Endothelial cell of umbilical vein (primary cell): ENCODE measurements around the gene ZNF248. TPM values are rescaled to one million over a fixed set of nuclear protein-coding genes. Genes with fewer than 3 reads are reported as not detected.

Source experiments
- BruUV-seq: library from RNA; stranded (reverse); fragments of 400-500 nt; replicated peaks from 2 replicates; lab custom pipeline; 2021; lab: Mats Ljungman, UMichigan
- CTCF ChIA-PET: fragments of 300-600, 350-600 bp; sonication (Branson Sonifier 250); formaldehyde crosslinking; loops from one replicate; lab custom pipeline; 2021; ENCODE audit warnings: antibody characterized with exemption, inconsistent platforms; lab: Charles Lee
- POLR2A ChIA-PET: fragments of 300-600, 350-600 bp; sonication (Branson Sonifier 250); formaldehyde crosslinking; loops from one replicate; lab custom pipeline; 2021; ENCODE audit warnings: antibody characterized with exemption, inconsistent platforms; lab: Charles Lee
- DNase-seq: peaks from one replicate; pipeline ENCODE4 v3.0.0-alpha.2; 2011; ENCODE audit warnings: low read depth, low spot score
- FAIRE-seq: peaks from 2 replicates; lab custom pipeline; 2011; peaks lifted over from hg19 to GRCh38; lab: Jason Lieb, UNC
- H2AFZ ChIP-seq: 2 replicates; pipeline ENCODE4 v1.6.0; 2012; ENCODE audit warnings: low read depth, low read length, control low read depth, inconsistent platforms
- H3K27ac ChIP-seq: 2 replicates; pipeline ENCODE4 v1.5.1; 2011; ENCODE audit warnings: low read depth, mild to moderate bottlenecking, control low read depth, low read length, moderate library complexity; ENCODE audit not compliant: insufficient read depth
- H3K27me3 ChIP-seq, 2 experiments: 2 replicates each; pipeline versions ENCODE4 v1.6.0 to v1.6.1; 2011; ENCODE audit warnings: low read length in 2 of 2, mixed read lengths in 1 of 2; ENCODE audit not compliant: control insufficient read depth in 2 of 2, insufficient read depth in 2 of 2
- H3K36me3 ChIP-seq, 2 experiments: 2 replicates in 1 of 2; 3 replicates in 1 of 2; pipeline ENCODE4 v1.5.1; 2011; ENCODE audit warnings: low read length in 2 of 2, mild to moderate bottlenecking in 1 of 2, moderate library complexity in 1 of 2; ENCODE audit not compliant: control insufficient read depth in 2 of 2, insufficient read depth in 2 of 2; ENCODE audit errors: extremely low read depth in 1 of 2
- H3K4me1 ChIP-seq: 3 replicates; pipeline ENCODE4 v1.5.1; 2011; ENCODE audit warnings: mild to moderate bottlenecking, low read length; ENCODE audit not compliant: control insufficient read depth, insufficient read depth; ENCODE audit errors: extremely low read depth
- H3K4me2 ChIP-seq: 2 replicates; pipeline ENCODE4 v1.6.1; 2011; ENCODE audit warnings: low read length, control low read depth, mixed read lengths; ENCODE audit not compliant: insufficient read depth
- H3K4me3 ChIP-seq, 3 experiments: fragments of 200-600 bp in 1 of 3; sonication (generic), shearing (Covaris generic) in 1 of 3; replicated peaks in 1 of 3; 2 replicates each; pipeline ENCODE4 v1.5.1; 2011 to 2016; ENCODE audit warnings: control low read depth in 3 of 3, low read length in 3 of 3, mild to moderate bottlenecking in 2 of 3, inconsistent platforms in 1 of 3, low read depth in 1 of 3, moderate library complexity in 1 of 3; ENCODE audit not compliant: insufficient read depth in 1 of 3
- H3K79me2 ChIP-seq: 2 replicates; pipeline ENCODE4 v1.6.0; 2012; ENCODE audit warnings: low read length, inconsistent platforms; ENCODE audit not compliant: control insufficient read depth, insufficient read depth
- H3K9ac ChIP-seq: replicated peaks from 2 replicates; pipeline ENCODE3; 2011; ENCODE audit warnings: low read length, control low read depth; ENCODE audit not compliant: insufficient read depth; ENCODE audit errors: extremely low read depth
- H3K9me1 ChIP-seq: replicated peaks from 3 replicates; pipeline ENCODE4 v1.6.0; 2011; ENCODE audit warnings: mild to moderate bottlenecking, low read length; ENCODE audit not compliant: control insufficient read depth, insufficient read depth; ENCODE audit errors: extremely low read depth
- H3K9me3 ChIP-seq: replicated peaks from 2 replicates; pipeline ENCODE4 v1.5.1; 2012; ENCODE audit warnings: low read length, inconsistent platforms; ENCODE audit not compliant: control insufficient read depth, insufficient read depth
- H4K20me1 ChIP-seq: replicated peaks from 2 replicates; pipeline ENCODE3; 2011; ENCODE audit warnings: mild to moderate bottlenecking, low read length; ENCODE audit not compliant: control insufficient read depth, insufficient read depth; ENCODE audit errors: extremely low read depth
- EZH2 ChIP-seq: IDR thresholded peaks from 2 replicates; pipeline ENCODE4 v1.6.1; 2012; ENCODE audit warnings: borderline replicate concordance, low read depth, mild to moderate bottlenecking, moderate library complexity, low read length, inconsistent platforms; ENCODE audit not compliant: severe bottlenecking
- FOS ChIP-seq: IDR thresholded peaks from 2 replicates; pipeline ENCODE4 v1.6.1; 2011; ENCODE audit warnings: mild to moderate bottlenecking, low read length, moderate library complexity, borderline replicate concordance; ENCODE audit not compliant: insufficient read depth
- GATA2 ChIP-seq: IDR thresholded peaks from 2 replicates; pipeline ENCODE4 v1.7.0; 2011; ENCODE audit warnings: low read depth, mild to moderate bottlenecking, moderate library complexity, mixed read lengths, low read length; ENCODE audit not compliant: insufficient read length, insufficient read depth
- JUN ChIP-seq: IDR thresholded peaks from 2 replicates; pipeline ENCODE4 v1.6.1; 2011; ENCODE audit warnings: borderline replicate concordance, low read depth; ENCODE audit not compliant: insufficient read length, insufficient read depth
- dilution Hi-C: fragments of 300-500 bp; cut with MboI; formaldehyde crosslinking; loops from one replicate; pipeline ENCODE4 v1.15.0; 2019; ENCODE audit warnings: low sequenced_read_pairs; ENCODE audit not compliant: extremely low pct_ligation_motif_present
- intact Hi-C: fragments of 100-400 bp; cut with micrococcal nuclease; formaldehyde crosslinking; loops from one replicate; pipeline ENCODE4 v1.10.0; 2022
- polyA plus RNA-seq, 4 experiments: library from polyadenylated mRNA; depleted of rRNA in 3 of 4; stranded (reverse) in 3 of 4; unstranded in 1 of 4; fragments of >200 nt; gene quantifications; 2 replicates each; pipeline versions ENCODE4 v1.2.1 to v1.2.3, GENCODE V29; 2011 to 2012; ENCODE audit warnings: missing spikeins in 1 of 4
- total RNA-seq: library from RNA; stranded (reverse); gene quantifications from 2 replicates; pipeline ENCODE4 v1.2.3, GENCODE V29; 2021
- TF ChIP-seq, protein P1 (sequence below), 2 donors: IDR thresholded peaks; 1 replicate in 1 of 2; 2 replicates in 1 of 2; pipeline ENCODE4 v1.5.1; 2011; ENCODE audit warnings: low read length in 2 of 2, mild to moderate bottlenecking in 2 of 2, moderate library complexity in 2 of 2, control low read depth in 1 of 2, inconsistent platforms in 1 of 2, low read depth in 1 of 2; ENCODE audit not compliant: insufficient read depth in 1 of 2; ENCODE audit errors: extremely low read depth in 1 of 2
- TF ChIP-seq, protein P2 (sequence below): IDR thresholded peaks from 2 replicates; pipeline ENCODE4 v1.6.1; 2011; ENCODE audit not compliant: insufficient read depth, insufficient read length

ZNF248 gene
- total and polyA plus RNA-seq, 2 donors (not counting 3 experiments of a cell fraction or from before 2014, with no cell fraction given) = 4.3 to 6.5 TPM

DNA sequence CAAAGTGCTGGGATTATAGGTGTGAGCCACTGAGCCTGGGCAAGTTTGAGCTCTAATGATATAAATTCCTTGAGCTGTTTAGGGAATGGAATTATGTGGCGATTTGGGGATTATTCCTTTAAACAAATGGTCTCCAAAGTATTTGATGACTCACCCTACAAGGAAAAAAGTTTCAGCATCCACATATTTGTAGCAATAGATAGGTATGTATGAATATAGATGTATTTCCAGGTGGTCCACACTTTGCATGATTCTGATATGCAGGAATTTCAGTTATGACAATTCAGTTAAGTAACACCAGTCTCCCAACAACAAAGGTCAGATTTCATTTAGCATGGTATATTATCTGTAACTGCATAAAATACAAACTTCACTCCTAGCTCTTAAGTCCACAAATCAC lies 92.2 kb downstream of the ZNF248 start:
- Histone ChIP-seq H3K9me3 (no peaks in the 10 kb centered on the region), H3K27me3 (no peaks in the 10 kb centered on the region), H3K4me3 (no peak overlapping the region), H3K4me2 (no peak overlapping the region), H3K9ac (no peak overlapping the region), H2AFZ (no peak overlapping the region), H3K36me3 (no peaks in the 10 kb centered on the region), H3K79me2 (no peaks in the 10 kb centered on the region), H4K20me1 (no peaks in the 10 kb centered on the region), H3K4me1 (no peaks in the 10 kb centered on the region), H3K9me1 (no peaks in the 10 kb centered on the region), H3K27ac (no peak overlapping the region)
- CTCF ChIA-PET = interaction anchor here (0.5 kb wide), 1 partner anchor 341 kb away, joined by 3 read pairs; no protein-coding TSS in a partner anchor
- POLR2A ChIA-PET = no interaction called here
- intact Hi-C loops = no loop called here
- DNase-seq = no peak
- no peak for TF ChIP-seq EZH2
- no peak for TF ChIP-seq FOS
- no peak for TF ChIP-seq JUN
- TF ChIP-seq, protein P1, sequence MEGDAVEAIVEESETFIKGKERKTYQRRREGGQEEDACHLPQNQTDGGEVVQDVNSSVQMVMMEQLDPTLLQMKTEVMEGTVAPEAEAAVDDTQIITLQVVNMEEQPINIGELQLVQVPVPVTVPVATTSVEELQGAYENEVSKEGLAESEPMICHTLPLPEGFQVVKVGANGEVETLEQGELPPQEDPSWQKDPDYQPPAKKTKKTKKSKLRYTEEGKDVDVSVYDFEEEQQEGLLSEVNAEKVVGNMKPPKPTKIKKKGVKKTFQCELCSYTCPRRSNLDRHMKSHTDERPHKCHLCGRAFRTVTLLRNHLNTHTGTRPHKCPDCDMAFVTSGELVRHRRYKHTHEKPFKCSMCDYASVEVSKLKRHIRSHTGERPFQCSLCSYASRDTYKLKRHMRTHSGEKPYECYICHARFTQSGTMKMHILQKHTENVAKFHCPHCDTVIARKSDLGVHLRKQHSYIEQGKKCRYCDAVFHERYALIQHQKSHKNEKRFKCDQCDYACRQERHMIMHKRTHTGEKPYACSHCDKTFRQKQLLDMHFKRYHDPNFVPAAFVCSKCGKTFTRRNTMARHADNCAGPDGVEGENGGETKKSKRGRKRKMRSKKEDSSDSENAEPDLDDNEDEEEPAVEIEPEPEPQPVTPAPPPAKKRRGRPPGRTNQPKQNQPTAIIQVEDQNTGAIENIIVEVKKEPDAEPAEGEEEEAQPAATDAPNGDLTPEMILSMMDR (IDR thresholded peaks at IDR 0.05; ENCODE audit: extremely low read depth in 1 of 2, insufficient read depth in 1 of 2, low read depth in 1 of 2, low read length in 2 of 2) = no peak
- TF ChIP-seq, protein P2, sequence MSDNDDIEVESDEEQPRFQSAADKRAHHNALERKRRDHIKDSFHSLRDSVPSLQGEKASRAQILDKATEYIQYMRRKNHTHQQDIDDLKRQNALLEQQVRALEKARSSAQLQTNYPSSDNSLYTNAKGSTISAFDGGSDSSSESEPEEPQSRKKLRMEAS = no peak
- TF ChIP-seq GATA2 = no peak
- no TSS peak for BruUV-seq
- dilution Hi-C loops = no loop called here
- no peak for FAIRE-seq
